Measurements from ENCODE around the gene AIRE. TPM values are rescaled to one million over a fixed set of nuclear protein-coding genes. Genes with fewer than 3 reads are reported as not detected.

The AIRE gene
- total and polyA plus RNA-seq, 8 donors: 0.06 to 0.21 (median 0.09) TPM; not detected in 2

GRCh38 chr21:44322621-44323325 lies 37.1 kb downstream of the AIRE start:
- H3K9me3 ChIP-seq: no peaks in the 10 kb centered on the region
- peaks cover 0 to 4% of the 10 kb centered on the region in 2 donors for H3K4me1 ChIP-seq
- no peak for TF ChIP-seq CTCF (IDR thresholded peaks at IDR 0.05)
- peaks cover 0 to 100% of the 10 kb centered on the region in 2 donors for H3K36me3 ChIP-seq
- H3K27ac ChIP-seq: no peak overlapping the region
- ATAC-seq (no peak), DNase-seq (peak in 1 of 4 donors; percentile 74)
- intact Hi-C loops (cut with DNase I): no loop called here
- H3K27me3 ChIP-seq: no peaks in the 10 kb centered on the region
- no peak overlapping the region for H3K4me3 ChIP-seq

GRCh38 chr21:44323591-44323990 lies 37.9 kb downstream of the AIRE start:
- TF ChIP-seq CTCF (IDR thresholded peaks at IDR 0.05): no peak
- intact Hi-C loops (cut with DNase I): no loop called here
- no peak overlapping the region for H3K27ac ChIP-seq
- DNase-seq (peak in 1 of 4 donors; percentile 72), ATAC-seq (no peak)
- no peak overlapping the region for H3K4me3 ChIP-seq
- peaks cover 0 to 4% of the 10 kb centered on the region in 2 donors for H3K4me1 ChIP-seq
- H3K27me3 ChIP-seq: no peaks in the 10 kb centered on the region
- H3K9me3 ChIP-seq: no peaks in the 10 kb centered on the region
- peaks cover 0 to 98% of the 10 kb centered on the region in 2 donors for H3K36me3 ChIP-seq

- H3K9me3 ChIP-seq: no peaks in the 10 kb centered on the region
- intact Hi-C loops (cut with DNase I): no loop called here
- H3K4me3 ChIP-seq: no peak overlapping the region
- DNase-seq: peak in 1 of 4 donors; percentile 54
- no peak overlapping the region for H3K27ac ChIP-seq
- no peaks in the 10 kb centered on the region for H3K27me3 ChIP-seq
- no peak for TF ChIP-seq CTCF (IDR thresholded peaks at IDR 0.05)
- peaks cover 0 to 4% of the 10 kb centered on the region in 2 donors for H3K4me1 ChIP-seq
- ATAC-seq: no peak
- H3K36me3 ChIP-seq: peaks cover 0 to 91% of the 10 kb centered on the region in 2 donors
Observed at GRCh38 chr21:44324106-44324853, 38.6 kb downstream of the AIRE start.

- ATAC-seq (no peak), DNase-seq (peak in 1 of 4 donors; percentile 76)
- Histone ChIP-seq H3K27me3 (no peaks in the 10 kb centered on the region), H3K4me3 (no peak overlapping the region), H3K36me3 (peaks cover 0 to 86% of the 10 kb centered on the region in 2 donors), H3K9me3 (no peaks in the 10 kb centered on the region), H3K4me1 (peaks cover 0 to 4% of the 10 kb centered on the region in 2 donors), H3K27ac (no peak overlapping the region)
- intact Hi-C loops (cut with DNase I): no loop called here
- no peak for TF ChIP-seq CTCF (IDR thresholded peaks at IDR 0.05)
Observed at GRCh38 chr21:44324854-44325107, 39.1 kb downstream of the AIRE start.
